Measurements from ENCODE around the gene RASAL3.

- TF ChIP-seq, protein P1, sequence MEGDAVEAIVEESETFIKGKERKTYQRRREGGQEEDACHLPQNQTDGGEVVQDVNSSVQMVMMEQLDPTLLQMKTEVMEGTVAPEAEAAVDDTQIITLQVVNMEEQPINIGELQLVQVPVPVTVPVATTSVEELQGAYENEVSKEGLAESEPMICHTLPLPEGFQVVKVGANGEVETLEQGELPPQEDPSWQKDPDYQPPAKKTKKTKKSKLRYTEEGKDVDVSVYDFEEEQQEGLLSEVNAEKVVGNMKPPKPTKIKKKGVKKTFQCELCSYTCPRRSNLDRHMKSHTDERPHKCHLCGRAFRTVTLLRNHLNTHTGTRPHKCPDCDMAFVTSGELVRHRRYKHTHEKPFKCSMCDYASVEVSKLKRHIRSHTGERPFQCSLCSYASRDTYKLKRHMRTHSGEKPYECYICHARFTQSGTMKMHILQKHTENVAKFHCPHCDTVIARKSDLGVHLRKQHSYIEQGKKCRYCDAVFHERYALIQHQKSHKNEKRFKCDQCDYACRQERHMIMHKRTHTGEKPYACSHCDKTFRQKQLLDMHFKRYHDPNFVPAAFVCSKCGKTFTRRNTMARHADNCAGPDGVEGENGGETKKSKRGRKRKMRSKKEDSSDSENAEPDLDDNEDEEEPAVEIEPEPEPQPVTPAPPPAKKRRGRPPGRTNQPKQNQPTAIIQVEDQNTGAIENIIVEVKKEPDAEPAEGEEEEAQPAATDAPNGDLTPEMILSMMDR (IDR thresholded peaks at IDR 0.05), result no peak
- TF ChIP-seq POLR2A (IDR thresholded peaks at IDR 0.05), result no peak
Observed at GRCh38 chr19:15433519-15434069, 30.8 kb downstream of the RASAL3 start.
